Tibial nerve (tissue), 3 donors: ENCODE measurements around the gene BRINP2.

Experiments
- POLR2A ChIP-seq, 2 donors: fragments of 450-650 bp; IDR thresholded peaks; one replicate each; pipeline ENCODE4 v1.6.1; 2017; ENCODE audit warnings: antibody characterized with exemption in 2 of 2, mild to moderate bottlenecking in 2 of 2, moderate library complexity in 2 of 2
- TF ChIP-seq, protein P1 (sequence below), 5 experiments: fragments of 200-600 bp in 3 of 5; fragments of 450-650 bp in 2 of 5; sonication (generic) in 3 of 5; IDR thresholded peaks; one replicate each; pipeline ENCODE4 v1.5.1; 2016 to 2019; ENCODE audit warnings: antibody characterized with exemption in 5 of 5, mild to moderate bottlenecking in 3 of 5, moderate library complexity in 2 of 5

DNA sequence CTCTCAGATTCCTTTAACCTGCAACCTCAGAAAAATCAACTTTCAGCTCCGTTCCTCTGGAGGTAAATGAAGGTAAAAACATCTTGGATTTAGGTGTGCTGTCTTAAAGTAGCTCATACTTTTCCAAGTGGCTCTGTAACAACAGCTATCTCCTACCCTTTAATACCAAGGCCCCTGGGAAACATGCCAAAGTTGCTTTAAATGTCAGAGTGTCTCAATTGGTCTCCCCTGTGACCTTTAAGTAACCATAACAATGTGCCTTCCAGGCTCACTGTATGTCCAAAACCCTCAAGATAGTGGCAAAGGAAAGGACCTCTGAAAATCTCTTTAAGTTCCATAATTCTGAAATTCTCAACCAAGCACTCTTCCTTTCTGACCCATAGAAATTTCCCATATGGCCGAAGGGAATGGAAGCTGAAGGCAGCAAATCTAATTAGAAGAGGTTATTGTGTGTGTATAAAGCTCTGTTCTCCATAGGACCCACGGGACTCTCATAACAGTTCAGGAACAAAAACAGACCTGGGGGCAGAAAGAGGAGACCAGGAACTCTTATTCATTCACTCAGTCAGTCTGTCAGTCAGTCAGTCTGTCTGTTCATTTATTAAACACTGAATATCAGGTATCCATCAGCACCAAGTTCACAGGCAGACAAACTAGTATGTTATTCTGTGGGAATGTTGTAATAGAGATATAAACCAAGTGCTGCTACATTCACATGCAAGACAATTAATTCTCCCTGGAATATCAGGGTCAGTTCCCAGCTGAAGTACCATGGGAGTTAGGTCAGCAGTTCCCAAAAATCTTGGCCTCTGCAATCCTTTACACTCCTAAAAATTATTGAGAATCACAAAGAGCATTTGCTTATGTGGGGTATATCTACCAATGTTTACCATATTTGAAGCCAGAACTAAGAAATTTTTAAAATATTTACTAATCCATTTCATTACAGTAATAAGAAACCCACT lies 25.4 kb upstream of the BRINP2 start:
- TF ChIP-seq, protein P1, sequence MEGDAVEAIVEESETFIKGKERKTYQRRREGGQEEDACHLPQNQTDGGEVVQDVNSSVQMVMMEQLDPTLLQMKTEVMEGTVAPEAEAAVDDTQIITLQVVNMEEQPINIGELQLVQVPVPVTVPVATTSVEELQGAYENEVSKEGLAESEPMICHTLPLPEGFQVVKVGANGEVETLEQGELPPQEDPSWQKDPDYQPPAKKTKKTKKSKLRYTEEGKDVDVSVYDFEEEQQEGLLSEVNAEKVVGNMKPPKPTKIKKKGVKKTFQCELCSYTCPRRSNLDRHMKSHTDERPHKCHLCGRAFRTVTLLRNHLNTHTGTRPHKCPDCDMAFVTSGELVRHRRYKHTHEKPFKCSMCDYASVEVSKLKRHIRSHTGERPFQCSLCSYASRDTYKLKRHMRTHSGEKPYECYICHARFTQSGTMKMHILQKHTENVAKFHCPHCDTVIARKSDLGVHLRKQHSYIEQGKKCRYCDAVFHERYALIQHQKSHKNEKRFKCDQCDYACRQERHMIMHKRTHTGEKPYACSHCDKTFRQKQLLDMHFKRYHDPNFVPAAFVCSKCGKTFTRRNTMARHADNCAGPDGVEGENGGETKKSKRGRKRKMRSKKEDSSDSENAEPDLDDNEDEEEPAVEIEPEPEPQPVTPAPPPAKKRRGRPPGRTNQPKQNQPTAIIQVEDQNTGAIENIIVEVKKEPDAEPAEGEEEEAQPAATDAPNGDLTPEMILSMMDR (IDR thresholded peaks at IDR 0.05) = no peak
- no peak for TF ChIP-seq POLR2A (IDR thresholded peaks at IDR 0.05)
